GM23338 (cell line): ENCODE results near the gene RARRES2. TPM values are rescaled to one million over a fixed set of nuclear protein-coding genes. Genes with fewer than 3 reads are reported as not detected.

ENCODE experiments used
- ATAC-seq: fragments of 200-7000 bp; cut with Tn5 transposase; 3 replicates; pipeline ENCODE4 v1.9.1; 2020
- DNase-seq: peaks from one replicate; pipeline ENCODE4 v3.0.0-alpha.2; 2015; ENCODE audit warnings: low spot score
- H2AFZ ChIP-seq: fragments of 200-600 bp; sonication (generic); 2 replicates; pipeline ENCODE4 v1.8.0; 2016; ENCODE audit warnings: antibody characterized with exemption, mild to moderate bottlenecking, moderate library complexity
- H3F3A ChIP-seq: fragments of 200-600 bp; sonication (generic); replicated peaks from 2 replicates; pipeline ENCODE4 v1.8.0; 2017; ENCODE audit warnings: antibody characterized with exemption, mixed run types, low read depth
- H3K27ac ChIP-seq: fragments of 200-600 bp; sonication (generic); 2 replicates; pipeline ENCODE4 v1.6.1; 2016; ENCODE audit warnings: low read depth
- H3K27me3 ChIP-seq: fragments of 200-600 bp; sonication (generic); 2 replicates; pipeline ENCODE4 v1.8.0; 2016; ENCODE audit warnings: mild to moderate bottlenecking, mixed run types, moderate library complexity; ENCODE audit not compliant: insufficient read depth
- H3K36me3 ChIP-seq: fragments of 200-600 bp; sonication (generic); 2 replicates; pipeline ENCODE4 v1.8.0; 2016; ENCODE audit warnings: mild to moderate bottlenecking; ENCODE audit not compliant: insufficient read depth
- H3K4me1 ChIP-seq: fragments of 200-600 bp; sonication (generic); 2 replicates; pipeline ENCODE4 v1.8.0; 2016; ENCODE audit warnings: mild to moderate bottlenecking, moderate library complexity; ENCODE audit not compliant: insufficient read depth
- H3K4me2 ChIP-seq: fragments of 200-600 bp; sonication (generic); 2 replicates; pipeline ENCODE4 v1.7.1; 2017; ENCODE audit warnings: mixed run types
- H3K4me3 ChIP-seq: fragments of 200-600 bp; sonication (generic); 2 replicates; pipeline ENCODE4 v1.6.1; 2016; ENCODE audit warnings: mixed run types
- H3K79me2 ChIP-seq: fragments of 200-600 bp; sonication (generic); replicated peaks from 2 replicates; pipeline ENCODE4 v1.8.0; 2017; ENCODE audit warnings: mild to moderate bottlenecking; ENCODE audit not compliant: insufficient read depth
- H3K9me2 ChIP-seq: fragments of 200-600 bp; sonication (generic); 2 replicates; pipeline ENCODE4 v1.8.0; 2017; ENCODE audit not compliant: insufficient read depth
- H4K20me1 ChIP-seq: fragments of 200-600 bp; sonication (generic); replicated peaks from 2 replicates; pipeline ENCODE4 v1.8.0; 2017; ENCODE audit warnings: mild to moderate bottlenecking; ENCODE audit not compliant: insufficient read depth
- H3K27ac Mint-ChIP-seq: 2 replicates; pipeline ENCODE4 v1.8.0; 2020; ENCODE audit warnings: inconsistent platforms, mild to moderate bottlenecking, moderate library complexity, mixed read lengths
- H3K27me3 Mint-ChIP-seq: 3 replicates; pipeline ENCODE4 v1.8.0; 2022; ENCODE audit warnings: low read depth, mild to moderate bottlenecking, moderate library complexity, mixed read lengths, inconsistent platforms; ENCODE audit not compliant: insufficient read depth, poor library complexity
- H3K36me3 Mint-ChIP-seq: 3 replicates; pipeline ENCODE4 v1.8.0; 2021; ENCODE audit warnings: low read depth, mild to moderate bottlenecking, inconsistent platforms, moderate library complexity, mixed read lengths
- H3K4me1 Mint-ChIP-seq: 3 replicates; pipeline ENCODE4 v1.8.0; 2020; ENCODE audit warnings: mild to moderate bottlenecking, inconsistent platforms, mixed read lengths
- H3K4me3 Mint-ChIP-seq: 3 replicates; pipeline ENCODE4 v1.8.0; 2021; ENCODE audit warnings: moderate library complexity, mild to moderate bottlenecking, inconsistent platforms, mixed read lengths
- H3K9me3 Mint-ChIP-seq: 3 replicates; pipeline ENCODE4 v1.8.0; 2020; ENCODE audit warnings: moderate library complexity, mild to moderate bottlenecking, inconsistent platforms, mixed read lengths
- CREB1 ChIP-seq: fragments of 250-450 bp; sonication (Bioruptor Pico); IDR thresholded peaks from 2 replicates; pipeline ENCODE4 v1.5.0; 2020; ENCODE audit warnings: low read depth, mild to moderate bottlenecking, moderate library complexity
- ETS1 ChIP-seq: IDR thresholded peaks from 2 replicates; pipeline ENCODE4 v1.6.1; 2016; ENCODE audit warnings: antibody characterized with exemption
- POLR2AphosphoS5 ChIP-seq: IDR thresholded peaks from 2 replicates; pipeline ENCODE4 v1.6.1; 2016; ENCODE audit warnings: antibody characterized with exemption, low read depth
- ZNF331 ChIP-seq: fragments of 250-450 bp; sonication (Bioruptor Pico); IDR thresholded peaks from 2 replicates; pipeline ENCODE4 v1.5.0; 2020; ENCODE audit warnings: low read depth, mild to moderate bottlenecking, moderate library complexity
- ZNF462 ChIP-seq: fragments of 250-450 bp; sonication (Bioruptor Pico); IDR thresholded peaks from 2 replicates; pipeline ENCODE4 v1.5.0; 2020; ENCODE audit warnings: mild to moderate bottlenecking, moderate library complexity
- polyA plus RNA-seq: library from polyadenylated mRNA; unstranded; fragments of >200 nt; fragmentation: Nextera tagmentation; extraction: Ambion mirVana; gene quantifications from 2 replicates; pipeline ENCODE4 v1.2.1, GENCODE V29; 2016
- total RNA-seq: library from RNA; depleted of rRNA; stranded (reverse); fragments of >200 nt; shearing (Covaris generic); gene quantifications from 2 replicates; pipeline ENCODE4 v1.2.3, GENCODE V29; 2014

Gene RARRES2
- total and polyA plus RNA-seq, 2 experiments from 2014 or later: 169 to 314 TPM

GRCh38 chr7:150369748-150370501 lies 28.5 kb upstream of the RARRES2 start:
- peaks cover 45% of the 10 kb centered on the region for H3K4me1 ChIP-seq
- peak overlapping the region; percentile 98 for H3K4me3 Mint-ChIP-seq
- H3K27ac Mint-ChIP-seq: peak overlapping the region; percentile 100
- no peaks in the 10 kb centered on the region for H3K27me3 ChIP-seq
- H3K9me3 Mint-ChIP-seq: no peaks in the 10 kb centered on the region
- peaks cover 5% of the 10 kb centered on the region for H4K20me1 ChIP-seq
- peak overlapping the region; percentile 96 for H3K27ac ChIP-seq
- peaks cover 47% of the 10 kb centered on the region for H3K79me2 ChIP-seq
- DNase-seq (no peak), ATAC-seq (no peak)
- H3K36me3 Mint-ChIP-seq: peaks cover 50% of the 10 kb centered on the region
- peak overlapping the region; percentile 81 for H3K4me3 ChIP-seq
- peak overlapping the region; percentile 96 for H3K4me2 ChIP-seq
- no peak for TF ChIP-seq ZNF462 (CRISPR knock-in tag)
- no peak overlapping the region for H2AFZ ChIP-seq
- H3F3A ChIP-seq: peaks cover 19% of the 10 kb centered on the region
- peaks cover 58% of the 10 kb centered on the region for H3K4me1 Mint-ChIP-seq
- H3K9me2 ChIP-seq: no peaks in the 10 kb centered on the region
- H3K36me3 ChIP-seq: 0 out of 2 replicates have a peak, but pooled peaks cover 3% of the 10 kb centered on the region
- H3K27me3 Mint-ChIP-seq: peaks cover 27% of the 10 kb centered on the region

GRCh38 chr7:150368884-150369747 lies 27.7 kb upstream of the RARRES2 start:
- Histone ChIP-seq H3K4me2 (peak overlapping the region; percentile 96), H3K27me3 (no peaks in the 10 kb centered on the region), H3K4me1 (peaks cover 42% of the 10 kb centered on the region), H3K4me3 (peak overlapping the region; percentile 81), H3F3A (peaks cover 19% of the 10 kb centered on the region), H3K36me3 (0 out of 2 replicates have a peak, but pooled peaks cover 3% of the 10 kb centered on the region), H3K79me2 (peaks cover 46% of the 10 kb centered on the region), H4K20me1 (peaks cover 5% of the 10 kb centered on the region), H3K27ac (peak overlapping the region; percentile 96), H3K9me2 (no peaks in the 10 kb centered on the region), H2AFZ (no peak overlapping the region)
- peak overlapping the region; percentile 100 for H3K27ac Mint-ChIP-seq
- H3K4me1 Mint-ChIP-seq: peaks cover 53% of the 10 kb centered on the region
- H3K4me3 Mint-ChIP-seq: peak overlapping the region; percentile 98
- peaks cover 22% of the 10 kb centered on the region for H3K27me3 Mint-ChIP-seq
- DNase-seq (peak; percentile 94), ATAC-seq (peak; percentile 63)
- no peaks in the 10 kb centered on the region for H3K9me3 Mint-ChIP-seq
- TF ChIP-seq ETS1 (peak; percentile 41; the same call in 1 of the 2 replicates), POLR2AphosphoS5 (peak; percentile 59), ZNF331 (CRISPR knock-in tag) (no peak), CREB1 (peak; percentile 65)
- H3K36me3 Mint-ChIP-seq: peaks cover 42% of the 10 kb centered on the region
